Measurements from ENCODE around the gene PTCH2. TPM values are rescaled to one million over a fixed set of nuclear protein-coding genes. Genes with fewer than 3 reads are reported as not detected.

Gene PTCH2
- total and polyA plus RNA-seq, 2 of the 13 experiments (the other 11 are each of a cell fraction or from before 2014, with no cell fraction given), result 0.60 to 1.5 TPM

- TF ChIP-seq ZNF609 (CRISPR knock-in tag; IDR thresholded peaks at IDR 0.05; ENCODE audit: borderline replicate concordance), result no peak
- TF ChIP-seq ZNF547 (CRISPR knock-in tag; IDR thresholded peaks at IDR 0.05), result 0 out of 2 replicates have a peak, but pooled peaks have one; percentile 13
- no peak for TF ChIP-seq FOXO1 (CRISPR knock-in tag; IDR thresholded peaks at IDR 0.05)
Measured at GRCh38 chr1:44821240-44821715, 21.8 kb downstream of the PTCH2 start (continued).

GRCh38 chr1:44820328-44821239, 22.5 kb downstream of the PTCH2 start:
- peaks cover 23% of the 10 kb centered on the region for H3K4me1 ChIP-seq (ENCODE audit: insufficient read depth, low read length)
- DNase-seq (ENCODE audit: low spot score) (no peak), ATAC-seq (peak; percentile 33), FAIRE-seq (peak; percentile 46)
- no peaks in the 10 kb centered on the region for H3K27me3 ChIP-seq (ENCODE audit: control insufficient read depth in 1 of 2, insufficient read depth in 2 of 2, low read length in 2 of 2)
- H3K79me2 ChIP-seq (ENCODE audit: insufficient read depth, low read length), result no peaks in the 10 kb centered on the region
- 18% methylated on average over 15 of the region's 25 CpGs for WGBS (ENCODE audit: low lambda C conversion rate)
- peak overlapping the region; percentile 99 for H3K9ac ChIP-seq (ENCODE audit: insufficient read depth, low read depth, low read length)
- no TSS peak for BruUV-seq (replicated peaks)
- ChIA-PET CTCF (ENCODE audit: low intra/inter-chr PET ratio, low total read pairs) (no interaction called here), POLR2A (interaction anchor here (1.2 to 11.3 kb wide), 14 partner anchors 10 to 679 kb away, joined by 3 to 570 read pairs (median 24); partner anchors contain the start of genes BTBD19, CCDC163, DYNLT4 and HECTD3)
- peak overlapping the region; percentile 87 for H3K4me2 ChIP-seq (ENCODE audit: low read depth, low read length)
- H2AFZ ChIP-seq (ENCODE audit: low read length), result no peak overlapping the region
- intact Hi-C loops (cut with micrococcal nuclease; ENCODE audit: unreplicated experiment), result loop anchor here (10.0 kb wide), 1 partner anchor 484 kb away; no protein-coding TSS in a partner anchor
- no peaks in the 10 kb centered on the region for H3K9me3 ChIP-seq (ENCODE audit: low read length)
- no peaks in the 10 kb centered on the region for H4K20me1 ChIP-seq (ENCODE audit: insufficient read depth, low read length)
- H3K4me3 ChIP-seq (replicated peaks in 1 of 3; ENCODE audit: insufficient read depth in 1 of 3, low read depth in 2 of 3, low read length in 3 of 3), result peak overlapping the region; percentile 57 to 80 (median 64)
- H3K27ac ChIP-seq (ENCODE audit: extremely low read length, insufficient read depth, low read length), result peak overlapping the region; percentile 100
- in situ Hi-C loops (cut with HindIII; ENCODE audit: extremely low pct_ligation_motif_present, low pct_unique_long_range_greater_than_20kb), result no loop called here
- no peaks in the 10 kb centered on the region; a peak in 1 of 5 replicates for H3K36me3 ChIP-seq (replicated peaks in 1 of 2; ENCODE audit: control insufficient read depth in 1 of 2, insufficient read depth in 2 of 2, low read length in 2 of 2)
- no peak for TF ChIP-seq AGO1 (IDR thresholded peaks at IDR 0.05; ENCODE audit: low read depth, low read length, poor library complexity, severe bottlenecking)
- 0 out of 2 replicates have a peak, but pooled peaks have one; percentile 21 for TF ChIP-seq YEATS4 (CRISPR knock-in tag; IDR thresholded peaks at IDR 0.05; ENCODE audit: borderline replicate concordance)
- no peak for TF ChIP-seq ZNF230 (CRISPR knock-in tag; IDR thresholded peaks at IDR 0.05)
- peak; percentile 7 for TF ChIP-seq KDM2A (CRISPR knock-in tag; IDR thresholded peaks at IDR 0.05; ENCODE audit: borderline replicate concordance, low read depth)
- TF ChIP-seq ZNF124 (CRISPR knock-in tag; IDR thresholded peaks at IDR 0.05), result no peak
- TF ChIP-seq ZNF138 (CRISPR knock-in tag; IDR thresholded peaks at IDR 0.05; ENCODE audit: low read depth), result no peak
- TF ChIP-seq ZNF674 (CRISPR knock-in tag; IDR thresholded peaks at IDR 0.05; ENCODE audit: low read depth), result no peak
- TF ChIP-seq ZNF572 (CRISPR knock-in tag; IDR thresholded peaks at IDR 0.05), result no peak
- TF ChIP-seq ZNF513 (CRISPR knock-in tag; conservative IDR thresholded peaks at IDR 0.05), result no peak
- TF ChIP-seq IRF9 (CRISPR knock-in tag; IDR thresholded peaks at IDR 0.05; ENCODE audit: borderline replicate concordance), result 0 out of 2 replicates have a peak, but pooled peaks have one; percentile 36

All from HepG2 (cell line).